NCI-H146 treated with DMSO at 0.1 percent for 48 hours (cell line): ENCODE measurements around the gene GUCY1A1.

Experiments used
- DNase-seq: peaks from one replicate; lab custom pipeline; 2025; ENCODE audit not compliant: unreplicated experiment; lab: John Stamatoyannopoulos, UW

The GUCY1A1 gene

DNA sequence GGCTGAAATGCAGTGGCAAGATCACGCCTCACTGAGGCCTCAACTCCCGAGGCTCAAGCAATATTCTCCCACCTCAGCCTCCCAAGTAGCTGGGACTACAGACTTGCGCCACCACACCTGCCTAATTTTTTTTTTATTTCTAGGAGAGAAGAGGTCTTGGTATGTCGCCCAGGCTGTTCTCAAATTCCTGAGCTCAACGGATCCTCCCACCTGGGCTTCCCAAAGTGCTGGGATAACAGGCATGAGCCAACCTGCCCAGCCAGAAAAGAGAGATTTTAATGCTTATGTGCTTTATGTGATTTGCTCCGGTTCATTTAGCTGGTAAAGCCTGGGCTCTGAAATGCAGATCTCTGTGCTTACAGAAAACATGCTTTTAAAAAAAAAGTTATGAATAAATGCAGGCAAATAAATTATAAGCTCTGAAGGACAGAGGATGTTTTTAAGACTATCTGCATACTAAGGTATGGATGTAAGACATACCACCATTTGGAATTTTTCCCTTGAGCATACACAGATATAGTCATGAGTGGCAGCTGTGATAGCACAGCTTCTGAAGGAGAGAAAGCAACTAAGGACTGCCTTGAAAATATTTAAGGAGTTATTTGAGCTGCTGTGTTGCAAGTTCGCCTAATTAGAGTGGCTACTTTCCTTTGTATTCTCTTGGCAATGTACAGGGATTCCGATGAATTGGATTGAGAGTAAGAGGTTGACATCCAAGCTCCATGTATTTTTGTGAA, 106.0 kb downstream of the GUCY1A1 start:
- DNase-seq = no peak

DNA sequence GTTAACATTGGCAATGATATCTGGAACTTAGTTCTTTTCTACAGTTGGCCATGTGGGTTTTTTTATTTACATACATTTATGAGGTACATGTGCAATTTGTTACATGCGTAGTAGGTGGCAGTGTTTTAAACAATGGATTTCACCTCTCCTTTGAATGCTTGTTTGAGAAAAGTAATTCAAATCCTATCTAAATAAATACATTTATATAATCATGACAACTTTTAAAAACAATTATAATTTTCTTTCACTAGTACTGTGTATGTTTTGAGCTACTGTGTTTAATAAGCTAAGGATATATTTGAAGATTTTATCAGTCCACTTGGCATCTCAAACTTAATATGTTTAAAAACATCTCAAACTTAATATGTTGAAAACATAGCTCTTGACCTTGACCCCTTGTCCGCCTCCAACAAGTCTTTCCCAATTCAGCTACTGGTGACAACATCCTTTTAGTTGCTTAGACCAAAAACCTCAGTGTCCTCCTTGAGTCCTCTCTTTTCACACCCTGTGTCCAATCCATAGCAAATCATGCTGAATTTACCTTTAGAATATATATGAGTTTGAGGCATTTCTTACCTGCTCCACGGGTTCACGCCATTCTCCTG, 106.7 kb downstream of the GUCY1A1 start:
- DNase-seq = no peak

DNA sequence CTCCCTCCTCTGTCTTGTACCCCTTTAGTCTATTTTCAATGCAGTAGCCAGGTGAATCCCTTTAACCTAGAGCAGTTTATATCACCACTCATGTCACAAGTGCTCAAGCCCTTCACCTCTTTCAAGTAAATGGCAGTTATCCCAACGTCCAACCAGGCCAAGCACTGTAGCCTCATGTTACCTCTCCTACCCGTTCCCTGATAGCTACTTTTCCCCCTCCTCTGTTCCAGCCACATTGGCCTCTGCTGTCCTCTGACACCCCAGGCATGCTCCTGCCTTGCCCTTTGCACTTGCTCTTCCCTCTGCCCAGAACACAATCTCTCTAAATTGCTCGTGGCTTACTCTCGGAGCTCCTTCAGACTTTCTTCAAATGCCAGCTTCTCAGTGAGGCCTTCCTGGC, 107.4 kb downstream of the GUCY1A1 start:
- no peak for DNase-seq

DNA sequence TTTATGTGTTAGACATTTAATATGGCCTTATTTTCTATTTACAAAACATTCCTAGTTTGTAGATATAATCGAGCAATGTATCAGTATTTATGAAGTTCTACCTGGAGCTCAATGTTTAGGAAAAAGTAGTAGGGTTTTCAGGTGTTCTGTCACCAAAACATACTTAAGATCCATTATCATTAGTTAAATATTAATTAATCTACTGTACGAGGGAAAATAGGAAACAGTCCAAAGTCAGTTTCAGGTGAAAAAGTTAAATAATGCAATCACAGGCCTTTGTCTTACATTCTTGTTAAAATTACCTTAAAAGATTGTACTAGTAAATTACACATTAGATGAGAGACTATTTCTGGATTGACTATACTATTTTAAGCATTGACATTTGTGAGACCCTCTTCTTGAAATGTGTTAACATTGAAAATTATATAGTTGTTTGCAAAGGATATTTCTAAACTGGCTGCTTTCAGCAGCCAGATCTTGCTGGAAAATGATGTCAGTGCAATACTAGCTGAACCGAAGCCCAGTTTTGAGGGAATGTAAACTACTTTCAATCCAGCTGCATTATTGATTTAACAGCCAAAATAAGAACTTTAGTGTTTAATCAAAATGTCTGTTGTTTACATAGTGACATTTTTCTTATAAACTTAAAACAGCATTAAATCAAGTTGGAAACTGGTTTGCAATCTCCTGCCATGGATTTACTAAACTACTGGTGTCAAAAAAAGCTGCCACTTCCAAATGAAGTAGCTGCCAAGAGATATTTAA, 111.5 kb downstream of the GUCY1A1 start:
- DNase-seq = no peak

DNA sequence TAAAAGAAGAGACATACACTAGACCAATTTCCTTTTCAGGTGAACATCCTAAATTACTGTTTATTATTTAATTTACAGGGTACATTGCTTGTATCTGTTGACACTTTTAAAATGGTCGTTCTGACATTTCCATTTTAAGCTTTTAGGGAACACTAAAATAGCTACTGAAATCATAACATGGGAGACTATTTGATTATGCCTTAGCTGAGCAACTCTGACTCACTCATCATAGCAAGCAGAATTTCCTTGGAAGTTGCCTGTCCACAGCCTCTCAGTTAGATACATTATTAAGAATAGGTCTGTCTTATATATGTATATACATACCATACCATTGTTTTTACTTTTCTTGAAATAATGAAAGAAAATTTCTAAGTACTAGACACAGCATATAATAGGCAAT, 114.1 kb downstream of the GUCY1A1 start:
- no peak for DNase-seq

DNA sequence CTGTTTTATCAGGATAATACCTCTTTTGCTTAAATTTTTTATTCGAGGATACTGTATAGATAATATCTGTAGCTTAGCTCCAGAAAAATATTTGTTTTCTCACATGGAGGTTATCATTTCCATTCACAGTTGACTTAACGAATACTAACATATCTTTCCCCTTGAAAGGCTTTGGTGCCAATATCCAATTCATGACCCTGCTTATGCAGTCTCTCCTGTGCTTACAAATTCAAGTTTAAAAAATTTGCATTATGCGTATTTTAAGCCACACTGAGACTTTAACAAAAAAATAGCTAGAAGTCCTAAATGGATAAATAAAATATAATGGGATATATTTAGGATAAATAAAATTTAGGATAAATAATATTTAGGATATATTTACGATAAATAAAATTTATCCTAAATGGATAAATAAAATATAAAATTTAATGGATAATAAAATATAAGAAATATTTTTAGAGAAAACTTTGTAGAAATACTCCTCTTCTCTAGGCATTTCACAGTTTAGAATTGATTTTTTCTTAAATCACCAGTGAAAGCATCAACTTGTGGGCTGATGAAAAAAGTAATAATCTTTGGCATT, 114.7 kb downstream of the GUCY1A1 start:
- no peak for DNase-seq
